GM20431 (cell line): ENCODE results near the gene CCDC152.
"Not testable (repeated sequence)": the region's sequence is repeated elsewhere in the genome, so short reads cannot be mapped to it uniquely, and the experiment has no call there.

Experiments
- in situ Hi-C: fragments of 300-500 bp; cut with MseI, MboI; formaldehyde crosslinking; loops from one replicate; pipeline ENCODE4 v1.15.0; 2020; ENCODE audit warnings: low sequenced_read_pairs; ENCODE audit not compliant: unreplicated experiment

The CCDC152 gene

GRCh38 chr5:42756606-42757601 lies at the start of gene CCDC152:
Gene CCDC152, plus strand, starts transcription at chr5:42756818. Its CDS starts 2,304 bp downstream, at chr5:42759122.
- in situ Hi-C loops: no loop called here

- in situ Hi-C loops: no loop called here
Measured at GRCh38 chr5:42715785-42716184, 40.8 kb upstream of the CCDC152 start.

- in situ Hi-C loops: no loop called here
Measured at GRCh38 chr5:42718591-42718990, 38.0 kb upstream of the CCDC152 start.

GRCh38 chr5:42719034-42719433 lies 37.6 kb upstream of the CCDC152 start:
- in situ Hi-C loops: no loop called here

- in situ Hi-C loops: no loop called here
Measured at GRCh38 chr5:42720251-42720650, 36.4 kb upstream of the CCDC152 start.

GRCh38 chr5:42721484-42721883 lies 35.1 kb upstream of the CCDC152 start:
- in situ Hi-C loops: no loop called here

GRCh38 chr5:42734531-42735058 lies 22.0 kb upstream of the CCDC152 start:
- in situ Hi-C loops: not testable (repeated sequence)

GRCh38 chr5:42740920-42741319 lies 15.7 kb upstream of the CCDC152 start:
- in situ Hi-C loops: no loop called here

- in situ Hi-C loops: no loop called here
Measured at GRCh38 chr5:42745426-42745825, 11.2 kb upstream of the CCDC152 start.

GRCh38 chr5:42745856-42746255 lies 10.8 kb upstream of the CCDC152 start:
- in situ Hi-C loops: no loop called here

GRCh38 chr5:42749020-42749419 lies 7.6 kb upstream of the CCDC152 start:
- in situ Hi-C loops: no loop called here

- in situ Hi-C loops: no loop called here
Measured at GRCh38 chr5:42750507-42750906, 6.1 kb upstream of the CCDC152 start.

GRCh38 chr5:42751044-42751443 lies 5.6 kb upstream of the CCDC152 start:
- in situ Hi-C loops: no loop called here

- in situ Hi-C loops: no loop called here
Measured at GRCh38 chr5:42753099-42753498, 3.5 kb upstream of the CCDC152 start.

GRCh38 chr5:42759456-42759855 lies 2.8 kb downstream of the CCDC152 start:
- in situ Hi-C loops: no loop called here

GRCh38 chr5:42760426-42760825 lies 3.8 kb downstream of the CCDC152 start:
- in situ Hi-C loops: no loop called here

GRCh38 chr5:42761791-42762190 lies 5.2 kb downstream of the CCDC152 start:
- in situ Hi-C loops: no loop called here

- in situ Hi-C loops: no loop called here
Measured at GRCh38 chr5:42767491-42768105, 11.0 kb downstream of the CCDC152 start.

GRCh38 chr5:42768106-42768504 lies 11.5 kb downstream of the CCDC152 start:
- in situ Hi-C loops: no loop called here

GRCh38 chr5:42770003-42770402 lies 13.4 kb downstream of the CCDC152 start:
- in situ Hi-C loops: no loop called here
